ENCODE data around the gene HDAC6. TPM values are rescaled to one million over a fixed set of nuclear protein-coding genes. Genes with fewer than 3 reads are reported as not detected.

Gene HDAC6
- total and polyA plus RNA-seq, 8 donors, result 24.9 to 132 (median 31.7) TPM

- Histone ChIP-seq H3K36me3 (no peaks in the 10 kb centered on the region), H3K9me3 (no peaks in the 10 kb centered on the region), H3K27me3 (no peaks in the 10 kb centered on the region), H3K4me1 (no peaks in the 10 kb centered on the region), H3K27ac (peak overlapping the region; percentile 87 to 94 (median 90)), H3K4me3 (peak overlapping the region; percentile 33 to 57 (median 48))
- intact Hi-C loops (cut with DNase I), result no loop called here
- TF ChIP-seq CTCF (IDR thresholded peaks at IDR 0.05), result no peak
- DNase-seq (no peak), ATAC-seq (no peak), FAIRE-seq (no peak)
- WGBS, 2 donors, result 32 to 51% methylated on average over 17 of the region's 17 CpGs
Observed at GRCh38 chrX:48800574-48801279, 1.1 kb upstream of the HDAC6 start.

GRCh38 chrX:48802089-48802904 lies 430 bp downstream of the HDAC6 start:
- peak overlapping the region; percentile 21 to 51 (median 28) for H3K4me3 ChIP-seq
- ATAC-seq (peak; percentile 64 to 80 (median 73)), FAIRE-seq (no peak), DNase-seq (peak; percentile 80 to 91 (median 83))
- H3K27ac ChIP-seq, result peak overlapping the region; percentile 77 to 94 (median 91)
- no peaks in the 10 kb centered on the region for H3K36me3 ChIP-seq
- no peak for TF ChIP-seq CTCF (IDR thresholded peaks at IDR 0.05)
- H3K27me3 ChIP-seq, result no peaks in the 10 kb centered on the region
- WGBS, 2 donors, result 4 to 31% methylated on average over 38 to 39 of the region's 40 CpGs
- no peaks in the 10 kb centered on the region for H3K4me1 ChIP-seq
- intact Hi-C loops (cut with DNase I), result no loop called here
- no peaks in the 10 kb centered on the region for H3K9me3 ChIP-seq

- intact Hi-C loops (cut with DNase I), result no loop called here
- Histone ChIP-seq H3K9me3 (no peaks in the 10 kb centered on the region), H3K36me3 (no peaks in the 10 kb centered on the region), H3K4me3 (peak overlapping the region in 3 of 4 donors; percentile 21 to 51 (median 35)), H3K27me3 (no peaks in the 10 kb centered on the region), H3K4me1 (no peaks in the 10 kb centered on the region), H3K27ac (peak overlapping the region; percentile 77 to 94 (median 91))
- no peak for TF ChIP-seq CTCF (IDR thresholded peaks at IDR 0.05)
- DNase-seq, result peak in 1 of 6 donors; percentile 7
- 38 to 41% methylated on average over 4 of the region's 4 CpGs for WGBS, 2 donors
- ATAC-seq, result no peak
- FAIRE-seq, result no peak
Observed at GRCh38 chrX:48802905-48803200, 986 bp downstream of the HDAC6 start.

- Histone ChIP-seq H3K4me1 (no peaks in the 10 kb centered on the region), H3K9me3 (no peaks in the 10 kb centered on the region), H3K27ac (no peak overlapping the region), H3K36me3 (no peaks in the 10 kb centered on the region), H3K27me3 (no peaks in the 10 kb centered on the region), H3K4me3 (no peak overlapping the region)
- DNase-seq (no peak), FAIRE-seq (no peak), ATAC-seq (no peak)
- 83 to 87% methylated on average over 4 of the region's 4 CpGs for WGBS, 2 donors
- intact Hi-C loops (cut with DNase I), result no loop called here
- no peak for TF ChIP-seq CTCF (IDR thresholded peaks at IDR 0.05)
Observed at GRCh38 chrX:48806081-48806480, 4.2 kb downstream of the HDAC6 start.

- DNase-seq (peak in 1 of 6 donors; percentile 10), ATAC-seq (peak in 1 of 4 donors; percentile 42), FAIRE-seq (no peak)
- H3K4me3 ChIP-seq, result no peak overlapping the region
- intact Hi-C loops (cut with DNase I), result no loop called here
- TF ChIP-seq CTCF (IDR thresholded peaks at IDR 0.05), result no peak
- no peak overlapping the region for H3K27ac ChIP-seq
- WGBS, 2 donors, result 85 to 97% methylated on average over 8 of the region's 8 CpGs
- no peaks in the 10 kb centered on the region for H3K4me1 ChIP-seq
- H3K36me3 ChIP-seq, result no peaks in the 10 kb centered on the region
- no peaks in the 10 kb centered on the region for H3K27me3 ChIP-seq
- H3K9me3 ChIP-seq, result no peaks in the 10 kb centered on the region
Observed at GRCh38 chrX:48813644-48814043, 11.8 kb downstream of the HDAC6 start.

All from pancreas (tissue), 10 donors.